Lung (tissue), 12 donors: ENCODE data around the gene CTDNEP1. TPM values are rescaled to one million over a fixed set of nuclear protein-coding genes. Genes with fewer than 3 reads are reported as not detected.

ENCODE experiments used
- ATAC-seq: fragments of 200-7000 bp; cut with Tn5 transposase; one replicate; pipeline ENCODE4 v1.9.1; 2020; ENCODE audit warnings: moderate number of reproducible peaks; ENCODE audit not compliant: insufficient read depth, low FRiP score
- DNase-seq, 3 donors: peaks; one replicate each; pipeline ENCODE4 v3.0.0-alpha.2; 2013 to 2017
- H3K27ac ChIP-seq, 2 donors: one replicate each; pipeline ENCODE4 v1.5.1; 2013; ENCODE audit warnings: mild to moderate bottlenecking in 2 of 2, moderate library complexity in 2 of 2, control low read depth in 1 of 2, inconsistent platforms in 1 of 2, low read depth in 1 of 2, low read length in 1 of 2
- H3K27me3 ChIP-seq, 3 donors: one replicate each; pipeline ENCODE4 v1.5.1; 2013; ENCODE audit warnings: low read length in 2 of 3; ENCODE audit not compliant: control insufficient read depth in 3 of 3, insufficient read depth in 3 of 3
- H3K36me3 ChIP-seq, 4 donors: one replicate each; pipeline ENCODE4 v1.5.1; 2013; ENCODE audit warnings: low read length in 4 of 4, mild to moderate bottlenecking in 1 of 4, moderate library complexity in 1 of 4; ENCODE audit not compliant: control insufficient read depth in 4 of 4, insufficient read depth in 4 of 4
- H3K4me1 ChIP-seq, 5 donors: one replicate each; pipeline ENCODE4 v1.5.1; 2013; ENCODE audit warnings: low read length in 5 of 5, mild to moderate bottlenecking in 2 of 5, moderate library complexity in 1 of 5; ENCODE audit not compliant: control insufficient read depth in 5 of 5, insufficient read depth in 5 of 5
- H3K4me3 ChIP-seq: one replicate; pipeline ENCODE4 v1.5.1; 2013; ENCODE audit warnings: mild to moderate bottlenecking, control low read depth, moderate library complexity
- H3K9ac ChIP-seq, 2 donors: one replicate each; pipeline ENCODE4 v1.5.1; 2013; ENCODE audit warnings: low read length in 2 of 2, control low read depth in 1 of 2; ENCODE audit not compliant: insufficient read depth in 1 of 2
- H3K9me3 ChIP-seq, 4 donors: one replicate each; pipeline ENCODE4 v1.5.1; 2013; ENCODE audit warnings: low read length in 3 of 4, mild to moderate bottlenecking in 1 of 4, moderate library complexity in 1 of 4; ENCODE audit not compliant: control insufficient read depth in 4 of 4, insufficient read depth in 3 of 4
- WGBS, 2 donors: extraction: QIAGEN DNeasy Blood & Tissue Kit; methylation state at CpG; one replicate each; pipeline ENCODE4 v1.1.7; 2013; 5-methylcytosine and 5-hydroxymethylcytosine counted together
- polyA plus RNA-seq, 2 donors: library from polyadenylated mRNA; stranded (reverse); fragments of 200-250 nt; gene quantifications; one replicate each; pipeline ENCODE4 v1.2.1, GENCODE V29; 2013
- total RNA-seq, 2 donors: library from RNA; depleted of rRNA in 1 of 2; stranded (reverse); fragments of >200 nt in 1 of 2; gene quantifications; one replicate each; pipeline ENCODE4 v1.2.1, GENCODE V29; 2014 to 2021
- TF ChIP-seq, protein P1 (sequence below): IDR thresholded peaks from 2 replicates; pipeline ENCODE4 v1.5.1; 2012; ENCODE audit warnings: mild to moderate bottlenecking; ENCODE audit errors: control extremely low read depth, extremely low read depth
- donor health status: control.
- donor health status: control.
- donor health status: Bipolar disorder and iron deficiency.
- donor health status: healthy.
- donor health status: DM: yes; HTN: yes; CAD: no.

CTDNEP1 gene
- total and polyA plus RNA-seq, 4 donors = 72.5 to 126 (median 90.3) TPM

DNA sequence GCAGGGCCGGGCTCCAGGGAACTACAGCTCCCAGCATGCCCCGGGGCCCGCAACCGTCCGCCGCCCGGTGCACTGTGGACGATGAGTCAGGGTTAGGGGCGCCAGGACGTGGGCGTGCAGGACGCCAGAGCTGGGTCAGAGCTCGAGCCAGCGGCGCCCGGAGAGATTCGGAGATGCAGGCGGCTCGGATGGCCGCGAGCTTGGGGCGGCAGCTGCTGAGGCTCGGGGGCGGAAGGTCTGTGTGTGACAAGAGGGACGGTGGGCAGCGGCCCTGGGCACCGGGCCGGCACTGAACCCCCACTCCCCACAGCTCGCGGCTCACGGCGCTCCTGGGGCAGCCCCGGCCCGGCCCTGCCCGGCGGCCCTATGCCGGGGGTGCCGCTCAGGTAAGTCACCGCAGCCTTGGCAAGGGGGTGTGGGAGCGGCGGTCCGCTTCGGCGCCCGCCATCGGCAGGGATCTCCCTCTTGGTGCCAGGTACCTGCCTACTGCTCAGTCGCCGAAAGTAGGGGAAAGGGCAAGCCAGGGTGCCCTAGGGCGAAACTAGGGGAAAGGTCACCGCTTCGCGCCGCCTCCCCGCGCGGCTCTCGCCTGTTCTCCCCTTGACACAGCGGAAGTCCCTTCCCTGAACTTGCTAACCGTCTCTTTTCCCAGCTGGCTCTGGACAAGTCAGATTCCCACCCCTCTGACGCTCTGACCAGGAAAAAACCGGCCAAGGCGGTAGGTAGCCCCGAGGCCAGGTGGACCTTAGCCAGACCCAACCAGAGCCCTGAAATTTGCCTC, 31.5 kb downstream of the CTDNEP1 start, which contains the start of the genes ACADVL and DLG4:
Gene ACADVL (plus strand): TSS at position 127 of the 781 bp plus-strand sequence. CDS start 47 bp downstream, at position 174.
Gene DLG4 (minus strand): TSS at position 25 of the 781 bp plus-strand sequence.
- Histone ChIP-seq H3K27me3 (no peaks in the 10 kb centered on the region), H3K27ac (peak within 1 kb of the TSS; percentile 96 to 98), H3K4me1 (peaks cover 6 to 49% (median 20%) of the 10 kb centered on the region in 5 donors), H3K9me3 (no peaks in the 10 kb centered on the region), H3K36me3 (peaks cover 5 to 35% (median 14%) of the 10 kb centered on the region in 4 donors), H3K9ac (peak within 1 kb of the TSS; percentile 63 to 80), H3K4me3 (peak within 1 kb of the TSS; percentile 83)
- ATAC-seq (peak; percentile 87), DNase-seq (peak; percentile 88 to 92 (median 90))
- WGBS, 2 donors = 0% methylated on average over 45 to 63 of the region's 63 CpGs
- TF ChIP-seq, protein P1, sequence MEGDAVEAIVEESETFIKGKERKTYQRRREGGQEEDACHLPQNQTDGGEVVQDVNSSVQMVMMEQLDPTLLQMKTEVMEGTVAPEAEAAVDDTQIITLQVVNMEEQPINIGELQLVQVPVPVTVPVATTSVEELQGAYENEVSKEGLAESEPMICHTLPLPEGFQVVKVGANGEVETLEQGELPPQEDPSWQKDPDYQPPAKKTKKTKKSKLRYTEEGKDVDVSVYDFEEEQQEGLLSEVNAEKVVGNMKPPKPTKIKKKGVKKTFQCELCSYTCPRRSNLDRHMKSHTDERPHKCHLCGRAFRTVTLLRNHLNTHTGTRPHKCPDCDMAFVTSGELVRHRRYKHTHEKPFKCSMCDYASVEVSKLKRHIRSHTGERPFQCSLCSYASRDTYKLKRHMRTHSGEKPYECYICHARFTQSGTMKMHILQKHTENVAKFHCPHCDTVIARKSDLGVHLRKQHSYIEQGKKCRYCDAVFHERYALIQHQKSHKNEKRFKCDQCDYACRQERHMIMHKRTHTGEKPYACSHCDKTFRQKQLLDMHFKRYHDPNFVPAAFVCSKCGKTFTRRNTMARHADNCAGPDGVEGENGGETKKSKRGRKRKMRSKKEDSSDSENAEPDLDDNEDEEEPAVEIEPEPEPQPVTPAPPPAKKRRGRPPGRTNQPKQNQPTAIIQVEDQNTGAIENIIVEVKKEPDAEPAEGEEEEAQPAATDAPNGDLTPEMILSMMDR = no peak

DNA sequence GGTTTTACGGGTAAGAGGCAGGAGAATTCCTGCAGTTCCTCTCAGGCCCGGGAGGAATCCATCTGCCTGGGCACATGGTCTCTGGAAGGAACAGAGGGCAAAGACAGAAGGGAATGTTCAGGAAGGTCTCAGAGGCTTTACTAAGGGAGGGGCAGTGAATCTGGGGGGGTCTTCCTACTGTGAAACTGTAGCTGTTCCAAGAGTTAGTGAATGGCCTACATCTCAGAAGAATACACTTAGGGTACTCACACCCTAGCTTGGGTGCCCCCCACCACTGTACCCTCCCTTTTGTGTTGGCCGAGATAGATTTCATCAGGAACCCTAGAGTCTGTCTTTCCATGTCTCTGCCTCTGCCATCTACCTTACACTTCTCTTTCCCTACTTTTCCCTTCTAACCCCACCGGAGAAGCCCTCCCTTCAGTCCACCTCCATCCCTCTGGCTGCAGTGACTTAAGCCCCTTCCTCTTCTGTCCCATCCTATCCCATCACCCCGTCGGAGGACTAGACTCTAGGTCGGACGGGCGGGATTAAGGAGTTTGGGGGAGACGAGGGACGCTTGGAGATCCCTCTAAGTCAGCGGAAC, 32.2 kb downstream of the CTDNEP1 start:
- TF ChIP-seq, protein P1 = no peak
- H3K9me3 ChIP-seq = no peaks in the 10 kb centered on the region
- no peaks in the 10 kb centered on the region for H3K27me3 ChIP-seq
- H3K9ac ChIP-seq = peak overlapping the region in 1 of 2 donors; percentile 65
- no peak for DNase-seq
- ATAC-seq = no peak
- H3K4me1 ChIP-seq = peaks cover 6 to 54% (median 20%) of the 10 kb centered on the region in 5 donors
- no peak overlapping the region for H3K4me3 ChIP-seq
- peak overlapping the region; percentile 39 to 96 for H3K27ac ChIP-seq
- H3K36me3 ChIP-seq = peaks cover 5 to 29% (median 13%) of the 10 kb centered on the region in 4 donors
- 6 to 18% methylated on average over 12 of the region's 12 CpGs for WGBS, 2 donors

- ATAC-seq = no peak
- Histone ChIP-seq H3K4me1 (peaks cover 6 to 57% (median 24%) of the 10 kb centered on the region in 5 donors), H3K27ac (no peak overlapping the region), H3K36me3 (peaks cover 3 to 24% (median 13%) of the 10 kb centered on the region in 4 donors), H3K9ac (no peak overlapping the region), H3K4me3 (no peak overlapping the region), H3K9me3 (no peaks in the 10 kb centered on the region), H3K27me3 (no peaks in the 10 kb centered on the region)
- no peak for DNase-seq
- TF ChIP-seq, protein P1 = no peak
- WGBS, 2 donors = 81 to 88% methylated on average over 6 of the region's 6 CpGs
Observed at GRCh38 chr17:7218758-7219157, 32.8 kb downstream of the CTDNEP1 start.
